Aorta (tissue), 5 donors: Measurements from ENCODE around the gene LRRC61. TPM values are rescaled to one million over a fixed set of nuclear protein-coding genes. Genes with fewer than 3 reads are reported as not detected.
A peak's percentile ranks its signal among the peaks of the same experiment; 100 is the strongest.

ENCODE experiments used
- ATAC-seq: fragments of 200-7000 bp; cut with Tn5 transposase; one replicate; pipeline ENCODE4 v1.9.1; 2022; ENCODE audit warnings: moderate library complexity; ENCODE audit not compliant: low FRiP score
- DNase-seq, 2 donors: peaks; one replicate each; pipeline ENCODE4 v3.0.0-alpha.2; 2020
- H3K27ac ChIP-seq, 2 donors: one replicate each; pipeline ENCODE4 v1.5.1; 2013; ENCODE audit warnings: low read length in 2 of 2, mild to moderate bottlenecking in 2 of 2, moderate library complexity in 2 of 2, control low read depth in 1 of 2, inconsistent platforms in 1 of 2, low read depth in 1 of 2
- H3K27me3 ChIP-seq, 2 donors: one replicate each; pipeline ENCODE4 v1.6.1; 2013; ENCODE audit warnings: control low read depth in 1 of 2, low read length in 1 of 2, mild to moderate bottlenecking in 1 of 2, moderate library complexity in 1 of 2; ENCODE audit not compliant: insufficient read depth in 2 of 2, control insufficient read depth in 1 of 2
- H3K36me3 ChIP-seq, 2 donors: one replicate each; pipeline ENCODE4 v1.6.1; 2013; ENCODE audit warnings: control low read depth in 1 of 2, low read length in 1 of 2, mild to moderate bottlenecking in 1 of 2; ENCODE audit not compliant: insufficient read depth in 2 of 2, control insufficient read depth in 1 of 2
- H3K4me1 ChIP-seq, 2 donors: one replicate each; pipeline ENCODE4 v1.6.1; 2013; ENCODE audit warnings: low read length in 2 of 2, control low read depth in 1 of 2, mild to moderate bottlenecking in 1 of 2, moderate library complexity in 1 of 2; ENCODE audit not compliant: insufficient read depth in 2 of 2, control insufficient read depth in 1 of 2
- H3K4me3 ChIP-seq, 2 donors: one replicate each; pipeline ENCODE4 v1.5.1; 2013; ENCODE audit warnings: low read length in 2 of 2, control low read depth in 1 of 2, mild to moderate bottlenecking in 1 of 2
- H3K9me3 ChIP-seq: one replicate; pipeline ENCODE4 v1.6.1; 2013; ENCODE audit warnings: mild to moderate bottlenecking, low read length; ENCODE audit not compliant: control insufficient read depth
- WGBS, 2 donors: extraction: QIAGEN DNeasy Blood & Tissue Kit; methylation state at CpG; one replicate each; pipeline ENCODE4 v1.1.7; 2013; 5-methylcytosine and 5-hydroxymethylcytosine counted together
- intact Hi-C, 2 donors: fragments of 100-400 bp; cut with DNase I; formaldehyde crosslinking; loops; one replicate each; pipeline versions ENCODE4 v1.14.2 to v1.15.0; 2022
- polyA plus RNA-seq, 2 donors: library from polyadenylated mRNA; stranded (reverse); fragments of 200-250 nt; gene quantifications; one replicate each; pipeline ENCODE4 v1.2.3, GENCODE V29; 2013
- total RNA-seq, 2 donors: library from RNA; stranded (reverse); fragmentation: NEBNext Ultra II Directional; extraction: Animal tissue kit (Norgen Biotek cat#: 25700); gene quantifications; one replicate each; pipeline ENCODE4 v1.2.1, GENCODE V29; 2021
- donor health status: healthy with polysubstance abuse.
- donor health status: Bipolar disorder and iron deficiency.
- donor health status: DM: no; HTN: no; CAD: no.
- donor health status: DM: no; HTN: no; CAD: no.
- donor health status: DM: yes; HTN: yes; CAD: no.

LRRC61 gene
- total and polyA plus RNA-seq, 4 donors: 0.15 to 2.6 (median 2.6) TPM

GRCh38 chr7:150332852-150333635 is 9.9 kb downstream of the LRRC61 start:
- H3K27me3 ChIP-seq: no peaks in the 10 kb centered on the region
- DNase-seq: no peak
- no peak overlapping the region for H3K4me3 ChIP-seq
- WGBS, 2 donors: 95% methylated on average over 18 of the region's 18 CpGs
- H3K36me3 ChIP-seq: no peaks in the 10 kb centered on the region
- no peak overlapping the region for H3K27ac ChIP-seq
- H3K9me3 ChIP-seq: no peaks in the 10 kb centered on the region
- no peaks in the 10 kb centered on the region for H3K4me1 ChIP-seq
- ATAC-seq: no peak
- intact Hi-C loops: no loop called here

- no peak overlapping the region for H3K4me3 ChIP-seq
- no peaks in the 10 kb centered on the region for H3K36me3 ChIP-seq
- no peak for ATAC-seq
- H3K4me1 ChIP-seq: no peaks in the 10 kb centered on the region
- H3K27ac ChIP-seq: no peak overlapping the region
- DNase-seq: no peak
- no peaks in the 10 kb centered on the region for H3K27me3 ChIP-seq
- H3K9me3 ChIP-seq: no peaks in the 10 kb centered on the region
- WGBS, 2 donors: 94 to 96% methylated on average over 10 of the region's 10 CpGs
- intact Hi-C loops: no loop called here
These were observed 10.5 kb downstream of the LRRC61 start for GRCh38 chr7:150333659-150334058.

- Histone ChIP-seq H3K9me3 (no peaks in the 10 kb centered on the region), H3K36me3 (no peaks in the 10 kb centered on the region), H3K4me1 (no peaks in the 10 kb centered on the region), H3K27ac (no peak overlapping the region), H3K4me3 (no peak overlapping the region), H3K27me3 (no peaks in the 10 kb centered on the region)
- ATAC-seq (no peak), DNase-seq (no peak)
- WGBS, 2 donors: 91 to 96% methylated on average over 8 of the region's 8 CpGs
- intact Hi-C loops: no loop called here
These were observed 11.0 kb downstream of the LRRC61 start for GRCh38 chr7:150334108-150334507.

DNA sequence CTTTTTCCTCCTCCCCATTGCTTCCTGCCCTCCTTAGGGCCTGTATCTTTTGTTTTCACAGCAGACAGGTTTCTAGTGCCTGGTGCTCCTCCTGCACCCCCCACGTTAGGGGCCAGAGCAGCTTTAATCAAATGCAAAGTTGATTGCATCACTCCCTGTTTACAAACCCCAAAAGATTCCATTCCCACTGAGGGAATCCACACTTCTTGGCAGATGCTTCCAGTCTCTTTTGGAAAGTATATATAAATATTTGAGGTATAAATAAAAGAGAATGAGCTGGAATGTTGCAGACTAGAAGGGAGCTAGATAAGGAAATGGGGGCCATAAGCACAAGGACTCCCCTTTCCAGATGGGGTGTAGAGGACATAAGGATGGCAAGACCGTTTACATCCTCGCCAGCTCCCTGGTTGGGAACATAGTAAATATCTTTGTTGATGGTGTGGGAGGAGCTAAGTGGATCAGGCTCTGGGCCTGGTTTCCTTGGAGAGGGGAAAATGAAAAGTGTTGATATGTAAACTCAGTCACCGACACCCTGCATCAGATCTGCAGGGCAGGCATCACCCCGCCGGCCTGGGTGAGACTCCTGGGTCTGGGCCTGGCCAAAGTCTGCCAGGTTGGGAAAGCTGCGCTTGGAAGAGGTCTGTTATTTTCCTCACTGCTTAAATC is 12.1 kb downstream of the LRRC61 start:
- ATAC-seq (no peak), DNase-seq (no peak)
- H3K4me3 ChIP-seq: no peak overlapping the region
- WGBS, 2 donors: 51 to 55% methylated on average over 7 of the region's 7 CpGs
- intact Hi-C loops: no loop called here
- no peaks in the 10 kb centered on the region for H3K27me3 ChIP-seq
- H3K9me3 ChIP-seq: no peaks in the 10 kb centered on the region
- H3K4me1 ChIP-seq: no peaks in the 10 kb centered on the region
- H3K27ac ChIP-seq: no peak overlapping the region
- no peaks in the 10 kb centered on the region for H3K36me3 ChIP-seq

GRCh38 chr7:150335774-150336112 is 12.6 kb downstream of the LRRC61 start:
- DNase-seq: no peak
- no peak for ATAC-seq
- Histone ChIP-seq H3K27ac (no peak overlapping the region), H3K4me1 (no peaks in the 10 kb centered on the region), H3K27me3 (no peaks in the 10 kb centered on the region), H3K4me3 (no peak overlapping the region), H3K9me3 (no peaks in the 10 kb centered on the region), H3K36me3 (no peaks in the 10 kb centered on the region)
- WGBS, 2 donors: 54 to 56% methylated on average over 6 of the region's 6 CpGs
- intact Hi-C loops: no loop called here

DNA sequence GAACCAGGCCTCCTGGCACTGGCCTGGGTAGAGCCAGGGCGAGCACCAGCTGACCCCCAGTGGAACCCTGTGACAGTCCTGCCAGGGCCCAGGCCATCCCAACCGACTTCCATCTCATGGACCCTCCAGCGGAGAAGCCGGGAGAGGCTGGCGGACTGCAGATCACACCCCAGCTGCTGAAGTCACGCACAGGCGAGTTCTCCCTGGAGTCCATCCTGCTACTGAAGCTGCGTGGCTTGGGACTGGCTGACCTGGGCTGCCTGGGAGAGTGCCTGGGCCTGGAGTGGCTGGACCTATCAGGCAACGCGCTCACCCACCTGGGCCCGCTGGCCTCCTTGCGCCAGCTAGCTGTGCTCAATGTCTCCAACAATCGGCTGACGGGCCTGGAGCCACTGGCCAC is 13.6 kb downstream of the LRRC61 start:
- WGBS, 2 donors: 97 to 98% methylated on average over 14 of the region's 14 CpGs
- Histone ChIP-seq H3K36me3 (no peaks in the 10 kb centered on the region), H3K4me3 (no peak overlapping the region), H3K27me3 (no peaks in the 10 kb centered on the region), H3K27ac (no peak overlapping the region), H3K4me1 (no peaks in the 10 kb centered on the region), H3K9me3 (no peaks in the 10 kb centered on the region)
- DNase-seq: no peak
- intact Hi-C loops: no loop called here
- ATAC-seq: no peak

DNA sequence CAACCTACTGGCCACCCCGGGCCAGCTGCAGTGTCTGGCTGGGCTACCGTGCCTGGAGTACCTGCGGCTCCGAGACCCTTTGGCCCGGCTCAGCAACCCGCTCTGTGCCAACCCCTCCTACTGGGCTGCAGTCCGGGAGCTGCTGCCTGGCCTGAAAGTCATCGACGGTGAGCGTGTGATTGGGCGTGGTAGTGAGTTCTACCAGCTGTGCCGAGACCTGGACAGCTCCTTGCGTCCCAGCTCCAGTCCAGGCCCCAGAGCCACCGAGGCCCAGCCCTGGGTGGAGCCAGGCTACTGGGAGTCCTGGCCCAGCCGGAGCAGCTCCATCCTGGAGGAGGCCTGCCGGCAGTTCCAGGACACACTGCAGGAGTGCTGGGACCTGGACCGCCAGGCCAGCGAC is 14.0 kb downstream of the LRRC61 start:
- no peaks in the 10 kb centered on the region for H3K4me1 ChIP-seq
- H3K27me3 ChIP-seq: no peaks in the 10 kb centered on the region
- no peaks in the 10 kb centered on the region for H3K9me3 ChIP-seq
- WGBS, 2 donors: 93 to 96% methylated on average over 18 of the region's 18 CpGs
- intact Hi-C loops: no loop called here
- no peak overlapping the region for H3K27ac ChIP-seq
- ATAC-seq (no peak), DNase-seq (no peak)
- H3K36me3 ChIP-seq: no peaks in the 10 kb centered on the region
- no peak overlapping the region for H3K4me3 ChIP-seq

GRCh38 chr7:150337659-150338081 is 14.5 kb downstream of the LRRC61 start:
- no peaks in the 10 kb centered on the region for H3K9me3 ChIP-seq
- intact Hi-C loops: no loop called here
- 93 to 96% methylated on average over 6 of the region's 6 CpGs for WGBS, 2 donors
- no peaks in the 10 kb centered on the region for H3K36me3 ChIP-seq
- ATAC-seq: no peak
- H3K4me3 ChIP-seq: no peak overlapping the region
- no peaks in the 10 kb centered on the region for H3K27me3 ChIP-seq
- no peaks in the 10 kb centered on the region for H3K4me1 ChIP-seq
- peak in 1 of 2 donors; percentile 63 for DNase-seq
- no peak overlapping the region for H3K27ac ChIP-seq
